KOPT-K1 (cell line): ENCODE results near the gene GAL3ST1.
"Not testable (repeated sequence)": the region's sequence is repeated elsewhere in the genome, so short reads cannot be mapped to it uniquely, and the experiment has no call there.

Source experiments
- H3K27ac ChIP-seq: fragments of 200-600 bp; sonication (generic); 2 replicates; pipeline ENCODE4 v1.5.1; 2016; ENCODE audit warnings: antibody characterized with exemption, mild to moderate bottlenecking, low read depth, low read length; ENCODE audit not compliant: poor library complexity, severe bottlenecking
- H3K36me3 ChIP-seq: fragments of 200-600 bp; sonication (generic); 2 replicates; pipeline ENCODE4 v1.5.1; 2017; ENCODE audit warnings: antibody characterized with exemption, mild to moderate bottlenecking, low read length, moderate library complexity; ENCODE audit not compliant: insufficient read depth
- H3K9me3 ChIP-seq: fragments of 200-600 bp; sonication (generic); 2 replicates; pipeline ENCODE4 v1.5.1; 2017; ENCODE audit warnings: antibody characterized with exemption, low read length, mild to moderate bottlenecking; ENCODE audit not compliant: insufficient read depth, poor library complexity, severe bottlenecking

Gene GAL3ST1

GRCh38 chr22:30578481-30578880, 4.0 kb upstream of the GAL3ST1 start:
- Histone ChIP-seq H3K9me3 (no peaks in the 10 kb centered on the region), H3K27ac (no peak overlapping the region), H3K36me3 (peaks cover 88% of the 10 kb centered on the region)

- Histone ChIP-seq H3K9me3 (no peaks in the 10 kb centered on the region), H3K36me3 (peaks cover 62% of the 10 kb centered on the region), H3K27ac (no peak overlapping the region)
Measured at GRCh38 chr22:30575859-30576258, 1.4 kb upstream of the GAL3ST1 start.

- Histone ChIP-seq H3K9me3 (no peaks in the 10 kb centered on the region), H3K27ac (no peak overlapping the region), H3K36me3 (peaks cover 55% of the 10 kb centered on the region)
Measured at GRCh38 chr22:30574997-30575671, 669 bp upstream of the GAL3ST1 start.

- no peaks in the 10 kb centered on the region for H3K9me3 ChIP-seq
- no peak overlapping the region for H3K27ac ChIP-seq
- H3K36me3 ChIP-seq = peaks cover 40% of the 10 kb centered on the region
Measured at GRCh38 chr22:30573594-30574094, 821 bp downstream of the GAL3ST1 start.

- no peaks in the 10 kb centered on the region for H3K9me3 ChIP-seq
- H3K27ac ChIP-seq = no peak overlapping the region
- peaks cover 34% of the 10 kb centered on the region for H3K36me3 ChIP-seq
Measured at GRCh38 chr22:30572840-30573593, 1.4 kb downstream of the GAL3ST1 start.

GRCh38 chr22:30572210-30572609, 2.3 kb downstream of the GAL3ST1 start:
- peaks cover 26% of the 10 kb centered on the region for H3K36me3 ChIP-seq
- H3K9me3 ChIP-seq = no peaks in the 10 kb centered on the region
- no peak overlapping the region for H3K27ac ChIP-seq

GRCh38 chr22:30569674-30570202, 4.7 kb downstream of the GAL3ST1 start:
- Histone ChIP-seq H3K27ac (no peak overlapping the region), H3K36me3 (peaks cover under 1% of the 10 kb centered on the region), H3K9me3 (no peaks in the 10 kb centered on the region)

- no peaks in the 10 kb centered on the region for H3K36me3 ChIP-seq
- H3K27ac ChIP-seq = no peak overlapping the region
- H3K9me3 ChIP-seq = no peaks in the 10 kb centered on the region
Measured at GRCh38 chr22:30568137-30568805, 6.2 kb downstream of the GAL3ST1 start.

- not testable (repeated sequence) for H3K36me3 ChIP-seq, H3K9me3 ChIP-seq, H3K27ac ChIP-seq
Measured at GRCh38 chr22:30567277-30567676, 7.2 kb downstream of the GAL3ST1 start.

GRCh38 chr22:30566125-30566524, 8.3 kb downstream of the GAL3ST1 start:
- no peak overlapping the region for H3K27ac ChIP-seq
- H3K9me3 ChIP-seq = no peaks in the 10 kb centered on the region
- no peaks in the 10 kb centered on the region for H3K36me3 ChIP-seq

GRCh38 chr22:30565341-30565740, 9.1 kb downstream of the GAL3ST1 start:
- H3K9me3 ChIP-seq = no peaks in the 10 kb centered on the region
- H3K27ac ChIP-seq = no peak overlapping the region
- H3K36me3 ChIP-seq = no peaks in the 10 kb centered on the region

- Histone ChIP-seq H3K9me3 (no peaks in the 10 kb centered on the region), H3K36me3 (no peaks in the 10 kb centered on the region), H3K27ac (no peak overlapping the region)
Measured at GRCh38 chr22:30564761-30565119, 9.7 kb downstream of the GAL3ST1 start.

GRCh38 chr22:30564045-30564760, 10.3 kb downstream of the GAL3ST1 start:
- Histone ChIP-seq H3K27ac (no peak overlapping the region), H3K9me3 (no peaks in the 10 kb centered on the region), H3K36me3 (no peaks in the 10 kb centered on the region)

GRCh38 chr22:30562366-30562765, 12.1 kb downstream of the GAL3ST1 start:
- Histone ChIP-seq H3K27ac (no peak overlapping the region), H3K36me3 (no peaks in the 10 kb centered on the region)

More at GRCh38 chr22:30562366-30562765, 12.1 kb downstream of the GAL3ST1 start:
- H3K9me3 ChIP-seq = no peaks in the 10 kb centered on the region
